ENCODE results near the gene TBC1D14.
A peak's percentile ranks its signal among the peaks of the same experiment; 100 is the strongest.
"Not testable (repeated sequence)": the region's sequence is repeated elsewhere in the genome, so short reads cannot be mapped to it uniquely, and the experiment has no call there.

TBC1D14 gene

GRCh38 chr4:6910960-6911874 lies 1.6 kb downstream of the TBC1D14 start:
- no peak for DNase-seq

- not testable (repeated sequence) for DNase-seq
Observed at GRCh38 chr4:6911917-6912316, 2.3 kb downstream of the TBC1D14 start.

- no peak for DNase-seq
Observed at GRCh38 chr4:6912441-6912840, 2.8 kb downstream of the TBC1D14 start.

- no peak for DNase-seq
Observed at GRCh38 chr4:6913350-6913905, 3.8 kb downstream of the TBC1D14 start.

- no peak for DNase-seq
Observed at GRCh38 chr4:6914448-6914847, 4.8 kb downstream of the TBC1D14 start.

- no peak for DNase-seq
Observed at GRCh38 chr4:6915041-6916005, 5.7 kb downstream of the TBC1D14 start.

GRCh38 chr4:6916069-6916586 lies 6.5 kb downstream of the TBC1D14 start:
- no peak for DNase-seq

- DNase-seq = peak; percentile 5 to 51
Observed at GRCh38 chr4:6916587-6917460, 7.2 kb downstream of the TBC1D14 start.

- DNase-seq = peak; percentile 66
Observed at GRCh38 chr4:6917461-6918271, 8.0 kb downstream of the TBC1D14 start.

- peak in 1 of 2 donors; percentile 13 for DNase-seq
Observed at GRCh38 chr4:6918338-6918737, 8.7 kb downstream of the TBC1D14 start.

GRCh38 chr4:6920171-6920570 lies 10.5 kb downstream of the TBC1D14 start:
- DNase-seq = no peak

- DNase-seq = no peak
Observed at GRCh38 chr4:6923507-6923906, 13.9 kb downstream of the TBC1D14 start.

GRCh38 chr4:6924361-6924779 lies 14.7 kb downstream of the TBC1D14 start:
- DNase-seq = no peak

GRCh38 chr4:6925357-6925836 lies 15.8 kb downstream of the TBC1D14 start:
- DNase-seq = peak; percentile 68 to 78

- DNase-seq = peak; percentile 83 to 91
Observed at GRCh38 chr4:6926081-6926480, 16.5 kb downstream of the TBC1D14 start.

GRCh38 chr4:6926681-6927478 lies 17.3 kb downstream of the TBC1D14 start:
- DNase-seq = peak in 1 of 2 donors; percentile 31

- no peak for DNase-seq
Observed at GRCh38 chr4:6928081-6928480, 18.5 kb downstream of the TBC1D14 start.

- DNase-seq = no peak
Observed at GRCh38 chr4:6929339-6929811, 19.7 kb downstream of the TBC1D14 start.

GRCh38 chr4:6929812-6930464 lies 20.3 kb downstream of the TBC1D14 start:
- DNase-seq = peak; percentile 44 to 62
